PC-9 (cell line): ENCODE data around the gene FKBP1A.

ENCODE experiments used
- CTCF ChIP-seq: fragments of 200-600 bp; sonication (generic); conservative IDR thresholded peaks from 2 replicates; pipeline ENCODE4 v1.6.1; 2017; ENCODE audit warnings: mixed run types, antibody characterized with exemption, mild to moderate bottlenecking, moderate library complexity
- EZH2 ChIP-seq: fragments of 200-600 bp; sonication (generic); IDR thresholded peaks from 2 replicates; pipeline ENCODE4 v1.8.0; 2017; ENCODE audit warnings: antibody characterized with exemption, low read depth

DNA sequence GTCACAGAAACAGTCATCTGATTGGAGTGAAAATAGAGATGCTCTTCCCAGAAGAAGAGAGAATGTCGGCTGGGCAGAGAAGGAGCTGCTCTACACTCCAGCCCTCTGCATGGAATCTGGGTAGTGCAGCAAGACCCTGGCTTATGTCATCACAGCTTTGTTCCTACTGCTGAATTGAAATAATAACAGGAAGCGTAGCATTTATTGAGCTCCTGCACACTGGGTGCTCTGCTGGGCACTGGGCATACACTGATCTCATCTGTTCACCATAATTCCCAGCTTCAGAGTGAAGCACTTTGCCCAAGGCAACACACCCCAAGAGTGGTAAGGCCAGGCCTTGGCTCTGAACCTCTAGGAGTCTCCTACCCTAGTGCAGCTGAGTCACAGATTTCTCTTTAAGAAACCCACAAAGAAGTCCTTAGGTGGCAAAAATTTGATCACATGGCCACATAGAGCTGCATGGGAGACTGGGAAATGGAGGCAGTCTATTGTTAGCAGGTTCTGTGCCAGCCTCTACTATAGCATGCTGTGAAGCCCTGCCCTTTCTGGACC lies 60.0 kb downstream of the FKBP1A start:
- TF ChIP-seq CTCF = no peak
- TF ChIP-seq EZH2 = no peak
